NK-92 (cell line): ENCODE measurements around the gene SLC12A3.

Source experiments
- DNase-seq: peaks from one replicate; lab custom pipeline; 2025; ENCODE audit not compliant: unreplicated experiment; lab: John Stamatoyannopoulos, UW

Gene SLC12A3

DNA sequence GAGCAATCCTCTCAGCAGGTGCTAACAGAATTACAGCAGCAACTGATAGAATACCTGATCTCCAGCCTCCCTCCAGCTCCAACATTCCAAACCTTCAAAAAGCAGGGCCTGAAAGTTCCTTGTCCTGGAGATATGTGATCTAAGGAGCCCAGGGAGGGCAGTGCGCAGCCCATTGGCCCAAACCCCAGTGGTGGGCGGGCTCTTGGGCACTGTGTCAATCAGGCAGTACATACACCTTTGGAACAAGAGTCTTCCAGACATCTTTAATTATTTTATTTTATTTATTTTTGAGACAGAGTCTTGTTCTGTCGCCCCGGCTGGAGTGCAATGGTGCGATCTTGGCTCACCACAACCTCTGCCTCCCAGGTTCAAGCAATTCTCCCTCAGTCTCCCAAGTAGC is 24.2 kb downstream of the SLC12A3 start:
- no peak for DNase-seq

DNA sequence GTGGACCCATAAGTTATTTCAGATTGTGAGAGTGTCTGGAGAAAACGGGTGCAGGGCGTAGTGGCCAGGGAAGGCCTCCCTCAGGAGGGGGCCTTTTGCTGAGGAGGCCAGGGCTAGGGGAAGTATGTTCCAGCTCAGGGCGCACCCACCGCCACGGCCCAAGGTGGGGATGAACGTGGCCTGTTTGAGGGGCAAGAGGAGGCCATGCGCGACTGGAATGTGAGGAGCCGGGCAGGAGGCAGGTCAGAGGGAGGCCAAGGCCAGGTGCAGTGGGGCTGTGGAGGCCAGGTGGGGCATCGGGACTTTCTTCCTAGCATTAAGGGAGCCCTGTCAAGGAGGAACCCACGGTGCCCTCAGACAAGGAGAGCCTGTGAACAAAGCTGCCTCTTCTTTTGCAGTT is 26.7 kb downstream of the SLC12A3 start:
- DNase-seq: no peak

- DNase-seq: no peak
Measured at GRCh38 chr16:56892705-56893104, 27.7 kb downstream of the SLC12A3 start.

DNA sequence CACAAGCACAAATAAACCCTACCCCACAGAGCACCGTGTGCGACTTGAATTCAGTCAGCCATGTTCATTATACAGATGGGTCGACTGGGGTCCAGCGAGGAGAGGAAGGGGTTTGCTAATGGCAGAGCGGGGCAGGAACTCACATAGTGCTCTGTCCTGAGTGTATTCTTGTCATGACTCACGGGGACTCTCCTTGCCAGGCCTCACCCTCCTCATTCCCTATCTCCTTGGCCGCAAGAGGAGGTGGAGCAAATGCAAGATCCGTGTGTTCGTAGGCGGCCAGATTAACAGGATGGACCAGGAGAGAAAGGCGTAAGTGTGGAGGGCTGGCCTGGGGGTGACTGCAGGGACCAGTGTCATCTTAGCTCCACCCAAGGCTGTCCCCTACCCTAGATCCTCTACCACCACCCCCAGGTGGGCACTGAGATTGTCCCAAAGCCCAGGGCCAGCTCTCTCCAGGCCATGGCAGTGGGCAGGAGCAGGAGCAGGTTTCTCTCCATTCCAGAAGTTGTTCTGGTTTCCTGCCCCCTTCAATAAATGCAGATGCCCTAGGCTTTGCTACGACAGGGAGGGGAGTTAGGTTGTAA is 29.4 kb downstream of the SLC12A3 start:
- DNase-seq: no peak

- no peak for DNase-seq
Measured at GRCh38 chr16:56895813-56896212, 30.8 kb downstream of the SLC12A3 start.

DNA sequence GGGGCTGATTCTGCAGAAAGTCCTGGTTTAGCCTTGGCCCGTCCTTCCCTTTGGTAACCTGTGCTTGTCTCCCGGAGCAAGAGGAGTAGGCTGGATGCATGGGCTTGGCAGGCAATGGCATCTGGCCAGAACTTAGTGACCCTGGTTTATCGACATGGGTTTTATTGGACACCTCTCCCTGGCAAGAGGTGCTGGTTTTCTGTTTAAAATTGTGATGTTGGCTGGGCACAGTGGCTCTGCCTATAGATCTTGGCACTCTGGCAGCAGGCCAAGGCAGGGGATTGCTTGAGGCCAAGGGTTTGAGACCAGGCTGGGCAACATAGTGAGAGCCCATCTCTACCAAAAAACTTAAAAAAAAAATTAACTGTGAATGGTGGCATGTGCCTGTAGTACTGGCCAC is 31.2 kb downstream of the SLC12A3 start:
- no peak for DNase-seq

DNA sequence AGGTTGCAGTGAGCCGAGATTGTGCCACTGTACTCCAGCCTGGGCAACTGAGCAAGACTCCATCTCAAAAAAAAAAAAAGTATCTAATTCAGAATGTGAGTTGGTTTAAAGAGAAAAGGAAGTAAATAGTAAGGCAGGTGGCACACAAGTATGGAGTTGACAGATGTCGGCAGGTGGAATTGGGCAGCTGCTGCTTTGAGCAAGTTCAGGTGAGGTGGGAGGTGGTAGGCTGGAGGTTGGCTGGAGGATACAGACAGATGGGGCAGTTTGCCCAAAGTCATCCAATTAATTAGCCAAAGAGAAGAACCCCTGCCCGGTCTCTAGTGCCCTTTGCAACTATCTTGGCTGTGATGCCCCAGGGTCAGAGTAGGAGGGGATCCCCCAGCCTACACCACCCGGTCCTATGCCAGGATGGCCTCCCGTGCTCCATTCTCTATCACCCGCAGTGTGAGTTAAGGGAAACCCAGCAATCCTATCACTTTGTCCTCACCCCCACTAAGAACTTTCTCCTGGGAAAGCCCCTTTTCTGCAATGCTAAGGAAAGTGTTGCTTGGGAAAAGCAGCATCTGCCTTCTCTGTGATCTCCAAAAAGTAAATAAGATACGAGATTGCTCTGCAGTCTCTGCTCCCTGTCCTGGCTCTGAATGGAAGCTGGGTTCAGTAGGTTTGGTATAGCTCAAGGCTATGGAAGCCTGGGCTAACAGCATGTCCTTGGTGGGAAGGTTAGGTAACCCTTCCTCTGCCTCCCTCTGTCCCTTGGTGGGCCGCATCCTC is 32.2 kb downstream of the SLC12A3 start:
- no peak for DNase-seq

- DNase-seq: no peak
Measured at GRCh38 chr16:56898847-56899246, 33.8 kb downstream of the SLC12A3 start.

GRCh38 chr16:56903866-56904265 is 38.9 kb downstream of the SLC12A3 start:
- DNase-seq: no peak

DNA sequence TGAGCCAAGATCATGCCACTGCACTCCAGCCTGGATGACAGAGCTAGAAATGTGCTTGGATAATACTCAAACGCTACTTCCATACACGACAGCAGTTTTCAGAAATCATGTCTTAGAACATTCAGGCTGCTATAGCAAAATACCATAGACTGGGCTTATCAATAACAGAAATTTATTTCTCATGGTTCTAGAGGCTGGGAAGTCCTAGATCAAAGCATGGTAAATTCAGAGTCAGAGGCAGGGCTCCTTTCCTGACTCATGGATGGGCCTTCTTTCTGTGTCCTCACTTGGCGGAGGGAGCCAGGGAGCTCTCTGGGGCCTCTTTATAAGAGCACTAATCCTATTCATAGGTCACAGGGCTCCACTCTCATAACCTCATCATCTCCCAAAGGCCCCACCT is 42.4 kb downstream of the SLC12A3 start:
- no peak for DNase-seq

GRCh38 chr16:56909527-56909979 is 44.5 kb downstream of the SLC12A3 start:
- DNase-seq: no peak

DNA sequence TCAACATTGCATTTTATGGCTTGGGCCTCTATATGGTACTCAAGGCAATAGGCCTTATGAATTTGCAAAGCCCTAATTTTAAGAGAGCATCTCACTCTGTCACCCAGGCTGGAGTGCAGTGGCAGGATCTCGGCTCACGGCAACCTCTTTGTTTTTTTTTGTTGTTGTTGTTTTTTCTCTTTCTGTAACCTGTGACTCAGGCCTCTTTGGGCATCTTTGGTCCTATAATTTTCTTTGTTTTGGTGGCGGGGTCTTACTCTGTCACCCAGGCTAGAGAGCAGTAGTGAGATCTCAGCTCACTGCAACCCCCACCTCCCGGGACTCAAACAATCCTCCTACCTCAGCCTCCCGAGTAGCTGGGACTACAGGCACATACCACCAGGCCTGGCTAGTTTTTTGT is 45.1 kb downstream of the SLC12A3 start:
- DNase-seq: no peak

DNA sequence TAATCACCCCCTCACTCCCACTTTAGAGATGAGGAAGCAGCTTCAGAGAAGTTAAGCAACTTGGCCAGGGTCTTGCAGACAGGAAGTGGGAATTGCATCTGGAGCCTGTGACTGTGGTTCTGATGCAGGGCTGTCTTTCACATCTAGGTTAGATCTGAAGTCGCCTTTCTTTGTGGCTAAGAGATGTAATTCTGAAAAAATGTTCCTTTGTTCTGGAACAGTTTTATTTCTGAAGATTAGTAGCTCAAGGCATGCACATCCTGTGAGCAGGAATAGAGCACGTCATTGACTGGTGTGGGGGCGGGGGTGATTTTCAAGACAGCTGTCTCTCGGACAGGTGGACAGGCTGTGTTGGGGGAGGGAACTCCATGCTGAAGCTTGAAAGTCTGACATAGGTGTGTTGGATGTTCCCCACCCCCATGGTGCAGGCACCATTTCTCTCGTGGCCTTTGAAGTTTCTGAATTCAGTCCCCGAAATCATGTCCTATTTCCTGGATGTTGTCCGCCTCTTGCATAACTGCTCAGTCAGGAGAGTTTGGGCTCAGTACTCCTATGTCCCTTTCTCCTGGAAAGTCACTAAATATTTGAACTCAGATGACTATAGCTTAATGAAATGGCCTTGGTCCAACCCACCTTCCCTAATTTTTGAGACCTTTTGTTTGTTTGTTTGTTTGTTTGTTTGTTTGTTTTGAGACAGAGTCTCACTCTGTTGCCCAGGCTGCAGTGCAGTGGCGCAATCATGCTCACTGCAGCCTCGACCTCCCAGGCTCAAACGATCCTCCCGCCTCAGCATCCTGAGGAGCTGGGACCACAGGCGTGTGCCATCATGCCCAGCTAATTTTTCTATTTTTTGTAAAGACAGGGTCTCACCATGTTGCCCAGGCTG is 45.9 kb downstream of the SLC12A3 start:
- DNase-seq: no peak

- no peak for DNase-seq
Measured at GRCh38 chr16:56911771-56912571, 47.0 kb downstream of the SLC12A3 start.

DNA sequence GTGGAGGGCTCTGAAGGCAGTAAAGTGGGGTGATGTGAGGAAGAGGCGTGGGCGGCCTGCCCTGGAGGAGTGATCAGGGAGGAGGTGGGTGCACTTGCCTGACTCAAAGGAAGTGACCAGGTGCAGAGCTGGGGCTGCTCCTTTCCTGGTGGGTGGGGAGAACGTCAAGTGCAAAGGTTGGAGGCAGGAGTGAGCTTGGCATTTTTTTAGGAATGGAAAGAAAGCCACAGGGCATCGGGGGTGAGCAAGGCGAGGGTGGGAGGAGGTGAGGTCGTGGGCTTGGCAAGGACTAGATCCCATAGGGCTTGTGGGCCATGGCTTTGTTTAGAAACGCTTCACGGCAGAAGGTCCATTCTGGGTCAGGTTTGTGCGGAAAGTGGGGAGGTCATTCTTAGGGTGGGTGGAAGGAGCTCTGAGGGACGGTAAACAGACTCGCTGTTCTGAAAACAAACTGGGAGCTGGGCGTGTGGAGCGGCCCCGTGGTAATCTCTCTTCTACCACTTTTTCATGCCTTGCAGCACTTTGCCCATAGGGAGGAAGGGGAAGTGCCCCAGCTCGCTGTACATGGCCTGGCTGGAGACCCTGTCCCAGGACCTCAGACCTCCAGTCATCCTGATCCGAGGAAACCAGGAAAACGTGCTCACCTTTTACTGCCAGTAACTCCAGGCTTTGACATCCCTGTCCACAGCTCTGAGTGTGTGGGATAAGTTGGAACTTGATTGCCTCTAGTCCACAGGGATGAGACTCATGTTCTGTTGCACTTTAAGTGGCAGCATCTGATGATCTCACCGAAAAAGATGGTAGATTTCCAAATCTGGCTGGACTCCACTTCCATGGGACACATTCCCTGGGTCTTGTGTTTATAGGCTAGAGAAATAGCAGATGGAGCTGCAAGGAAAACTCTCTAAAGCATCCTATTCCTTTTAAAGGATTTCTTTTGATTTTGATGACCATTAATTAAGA is 48.0 kb downstream of the SLC12A3 start:
- DNase-seq: no peak

DNA sequence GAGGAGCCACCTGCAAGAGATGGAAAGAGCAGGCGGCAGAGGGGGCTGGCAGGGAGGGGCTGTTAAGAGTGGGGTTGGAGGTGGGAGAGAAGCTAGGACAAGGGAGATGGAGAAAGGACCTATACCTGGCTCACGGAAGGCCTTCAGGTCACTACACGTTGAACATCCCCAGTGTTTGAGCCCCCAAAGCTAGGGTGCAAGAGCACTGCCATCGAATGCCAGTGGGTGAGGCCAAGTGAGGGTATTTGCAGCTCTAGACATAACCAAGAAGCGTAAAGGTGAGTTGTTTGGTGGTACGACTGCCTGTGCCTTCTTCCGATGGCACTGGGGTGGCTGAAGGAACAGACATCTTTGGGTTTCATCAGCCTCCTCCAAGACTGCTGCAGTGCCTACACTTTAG is 49.9 kb downstream of the SLC12A3 start:
- DNase-seq: no peak

GRCh38 chr16:56915336-56916119 is 50.5 kb downstream of the SLC12A3 start:
- DNase-seq: no peak

DNA sequence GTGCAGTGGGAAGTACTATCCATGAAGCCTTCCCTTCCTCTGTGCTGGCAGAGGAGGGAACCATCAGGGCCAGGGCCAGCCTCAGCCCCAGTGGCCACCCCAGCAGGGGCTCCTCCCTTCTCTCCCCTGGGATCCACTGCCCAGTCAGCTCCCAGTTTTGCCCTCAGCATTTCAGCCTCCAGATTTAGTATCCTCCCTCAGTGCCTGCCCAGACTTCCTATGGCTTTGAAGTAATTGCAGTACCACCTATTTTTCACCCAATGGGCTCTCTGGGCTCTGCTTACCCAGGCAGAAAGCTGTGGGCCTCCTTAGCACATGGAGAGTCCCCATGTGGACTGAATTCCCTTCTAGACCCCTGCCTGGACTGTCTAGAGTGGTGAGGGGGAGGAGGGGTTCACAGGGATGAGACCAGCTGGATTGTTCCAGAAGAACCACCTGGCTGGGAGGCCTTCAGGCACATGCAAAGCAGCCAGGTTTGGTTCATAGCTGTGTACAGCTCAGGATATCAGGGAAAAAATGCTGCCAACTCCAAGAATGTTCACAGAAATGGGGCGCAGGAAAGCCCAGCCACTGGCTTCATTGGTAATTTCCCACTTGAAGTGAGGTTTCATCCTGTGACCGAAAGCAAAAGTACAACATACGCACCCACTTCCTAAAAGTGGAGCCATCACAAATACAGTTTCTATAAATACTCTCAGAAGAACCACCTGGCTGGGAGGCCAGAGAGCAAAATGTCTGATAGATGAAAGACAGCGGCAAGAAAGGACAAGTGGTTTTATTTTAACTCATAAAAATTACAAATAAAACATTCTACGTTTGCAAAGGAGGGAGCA is 51.8 kb downstream of the SLC12A3 start:
- no peak for DNase-seq
